Esophagus muscularis mucosa (tissue), 4 donors: Measurements from ENCODE around the gene FAM186B.

Experiments
- CTCF ChIP-seq, 3 experiments: fragments of 200-600 bp in 2 of 3; fragments of 450-650 bp in 1 of 3; sonication (generic) in 2 of 3; IDR thresholded peaks; one replicate each; pipeline ENCODE4 v1.5.1; 2017 to 2019; ENCODE audit warnings: antibody characterized with exemption in 3 of 3, mild to moderate bottlenecking in 2 of 3, moderate library complexity in 1 of 3
- EP300 ChIP-seq: sonication (generic); formaldehyde crosslinking; IDR thresholded peaks from one replicate; pipeline ENCODE4 v1.6.1; 2017; ENCODE audit warnings: antibody characterized with exemption
- POLR2A ChIP-seq: fragments of 450-650 bp; IDR thresholded peaks from one replicate; pipeline ENCODE4 v1.6.1; 2017; ENCODE audit warnings: antibody characterized with exemption, moderate library complexity, mild to moderate bottlenecking, low read depth
- POLR2AphosphoS5 ChIP-seq, 2 donors: sonication (generic); formaldehyde crosslinking; IDR thresholded peaks; one replicate each; pipeline ENCODE4 v1.6.1; 2017; ENCODE audit warnings: antibody characterized with exemption in 2 of 2

GRCh38 chr12:49577589-49578315, 27.7 kb downstream of the FAM186B start:
- TF ChIP-seq CTCF (IDR thresholded peaks at IDR 0.05), result no peak
- no peak for TF ChIP-seq POLR2AphosphoS5 (IDR thresholded peaks at IDR 0.05)
- TF ChIP-seq POLR2A, result no peak
- no peak for TF ChIP-seq EP300
